ENCODE data around the gene LRRC8D.

Gene LRRC8D

DNA sequence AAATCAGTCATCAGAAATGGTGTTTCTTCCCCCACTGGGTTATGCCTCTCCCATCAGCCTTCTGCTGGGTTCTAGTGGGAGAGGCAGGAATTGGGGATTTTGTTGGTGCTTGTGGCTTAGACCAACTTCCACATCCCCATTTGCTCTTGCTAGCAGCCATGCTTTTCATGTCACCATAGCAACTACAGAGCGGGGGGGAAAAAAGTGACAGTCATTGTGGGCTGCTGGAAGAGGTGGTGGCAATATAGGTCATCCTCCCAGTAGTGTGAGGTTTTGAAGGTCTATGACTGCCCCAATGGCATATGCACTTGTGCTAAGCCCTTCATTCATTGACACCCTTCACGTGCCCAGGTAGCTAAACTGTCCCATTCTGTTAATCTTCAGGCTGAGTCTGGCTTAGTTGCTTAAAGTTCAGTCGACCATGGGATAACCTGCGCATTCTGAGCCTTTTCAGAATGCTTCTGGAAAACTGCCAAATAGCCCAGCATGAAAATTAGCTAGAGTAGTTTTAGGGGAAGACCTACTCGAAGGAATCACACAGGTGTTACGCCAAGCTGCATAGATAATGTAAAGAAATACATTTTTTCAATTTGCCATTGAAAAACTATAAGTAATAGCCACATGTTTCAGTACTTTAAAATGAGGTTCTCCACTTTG is 120.4 kb downstream of the LRRC8D start:
- TF ChIP-seq, protein P1, sequence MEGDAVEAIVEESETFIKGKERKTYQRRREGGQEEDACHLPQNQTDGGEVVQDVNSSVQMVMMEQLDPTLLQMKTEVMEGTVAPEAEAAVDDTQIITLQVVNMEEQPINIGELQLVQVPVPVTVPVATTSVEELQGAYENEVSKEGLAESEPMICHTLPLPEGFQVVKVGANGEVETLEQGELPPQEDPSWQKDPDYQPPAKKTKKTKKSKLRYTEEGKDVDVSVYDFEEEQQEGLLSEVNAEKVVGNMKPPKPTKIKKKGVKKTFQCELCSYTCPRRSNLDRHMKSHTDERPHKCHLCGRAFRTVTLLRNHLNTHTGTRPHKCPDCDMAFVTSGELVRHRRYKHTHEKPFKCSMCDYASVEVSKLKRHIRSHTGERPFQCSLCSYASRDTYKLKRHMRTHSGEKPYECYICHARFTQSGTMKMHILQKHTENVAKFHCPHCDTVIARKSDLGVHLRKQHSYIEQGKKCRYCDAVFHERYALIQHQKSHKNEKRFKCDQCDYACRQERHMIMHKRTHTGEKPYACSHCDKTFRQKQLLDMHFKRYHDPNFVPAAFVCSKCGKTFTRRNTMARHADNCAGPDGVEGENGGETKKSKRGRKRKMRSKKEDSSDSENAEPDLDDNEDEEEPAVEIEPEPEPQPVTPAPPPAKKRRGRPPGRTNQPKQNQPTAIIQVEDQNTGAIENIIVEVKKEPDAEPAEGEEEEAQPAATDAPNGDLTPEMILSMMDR (IDR thresholded peaks at IDR 0.05; ENCODE audit: borderline replicate concordance, insufficient read depth, low read depth, low read length) = no peak
- no peak overlapping the region for H3K4me3 ChIP-seq (ENCODE audit: low read depth, low read length)

- TF ChIP-seq, protein P1 (IDR thresholded peaks at IDR 0.05; ENCODE audit: borderline replicate concordance, insufficient read depth, low read depth, low read length) = no peak
- H3K4me3 ChIP-seq (ENCODE audit: low read depth, low read length) = no peak overlapping the region
These were observed 121.2 kb downstream of the LRRC8D start for GRCh38 chr1:89942014-89942413.

DNA sequence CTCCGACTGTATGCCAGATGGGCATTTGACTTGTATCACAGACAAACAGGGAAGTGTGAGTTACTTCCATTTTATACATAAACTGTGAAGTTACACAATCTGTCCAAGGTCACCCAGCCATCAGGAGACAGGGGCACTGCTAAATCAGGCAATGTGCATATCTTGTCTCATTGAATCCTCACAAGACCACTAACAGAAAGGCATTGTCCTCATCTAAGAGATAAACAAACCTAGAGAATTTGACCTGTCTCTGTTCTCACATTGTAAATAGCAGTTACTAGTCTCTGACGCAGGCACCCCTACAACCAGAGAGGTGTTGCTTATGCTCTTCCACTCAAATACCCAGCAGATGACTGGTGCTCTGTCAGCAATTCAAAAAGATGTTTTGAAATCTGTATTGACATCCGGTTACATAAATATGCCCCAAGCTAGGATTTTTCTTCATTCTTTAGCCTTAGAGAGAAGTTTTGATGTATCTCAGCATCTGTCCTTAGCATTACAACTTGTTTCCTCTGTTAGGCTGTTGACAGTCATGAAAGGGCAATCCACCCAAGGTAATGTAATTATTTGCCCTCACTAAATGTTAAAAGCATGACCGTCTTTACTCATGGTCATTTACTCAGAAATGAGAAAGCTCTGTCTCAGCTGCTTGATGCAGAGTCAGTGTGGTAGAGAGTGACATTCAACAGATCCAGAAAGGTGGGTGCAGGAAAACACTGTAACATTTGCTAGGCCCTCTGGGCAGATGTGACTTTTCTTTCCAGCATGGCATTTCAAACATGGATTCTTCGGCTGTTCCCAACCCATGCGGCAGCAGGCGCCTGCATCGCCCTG is 122.2 kb downstream of the LRRC8D start:
- TF ChIP-seq, protein P1 (IDR thresholded peaks at IDR 0.05; ENCODE audit: borderline replicate concordance, insufficient read depth, low read depth, low read length) = no peak

DNA sequence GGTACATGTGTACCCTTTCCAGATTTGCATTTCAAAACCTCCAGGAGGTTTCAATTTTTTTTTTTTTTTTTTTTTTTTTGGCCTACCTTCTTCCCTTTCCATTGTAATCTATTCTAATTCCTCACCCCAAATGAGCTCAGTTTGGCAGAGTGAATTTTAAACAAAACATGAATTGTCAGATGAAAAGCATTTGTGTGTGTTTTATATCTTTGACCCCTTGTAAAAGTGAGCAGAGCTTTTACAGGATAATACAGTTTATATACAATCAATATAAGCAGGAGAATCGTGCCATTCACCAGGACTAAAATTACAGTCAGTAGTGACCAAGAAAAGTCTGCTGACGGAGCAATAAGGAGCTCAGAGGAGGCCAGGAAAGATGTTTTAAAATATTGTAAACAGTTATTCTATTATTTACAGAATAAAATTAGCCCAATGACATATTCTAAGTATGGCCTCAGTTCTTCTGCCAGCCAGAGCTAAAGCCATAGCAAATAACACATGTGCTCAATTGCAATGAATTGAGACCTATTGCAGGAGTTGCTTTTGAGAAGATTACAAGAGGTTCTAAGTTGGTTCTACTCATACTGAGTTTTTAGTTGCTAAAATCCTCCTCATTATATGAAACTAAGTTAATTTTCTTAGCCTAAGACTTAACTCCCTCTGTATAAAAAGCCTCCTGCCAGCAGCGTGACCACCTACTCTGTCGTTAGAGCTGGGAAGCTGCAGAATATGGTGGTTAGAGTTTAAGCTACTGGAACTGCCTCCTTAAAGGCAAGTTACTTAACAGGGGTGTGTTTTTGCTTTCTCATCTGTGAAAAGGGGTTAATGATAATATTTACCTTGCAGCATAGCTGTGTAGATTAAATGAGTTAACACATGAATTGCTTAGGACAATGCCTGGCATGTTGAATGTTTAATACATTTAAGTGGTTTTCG is 123.3 kb downstream of the LRRC8D start:
- no peak overlapping the region for H3K4me3 ChIP-seq (ENCODE audit: low read depth, low read length)
- TF ChIP-seq, protein P1 (IDR thresholded peaks at IDR 0.05; ENCODE audit: borderline replicate concordance, insufficient read depth, low read depth, low read length) = no peak

More for the DNA sequence above, 122.2 kb downstream of the LRRC8D start:
- no peak overlapping the region for H3K4me3 ChIP-seq (ENCODE audit: low read depth, low read length)

DNA sequence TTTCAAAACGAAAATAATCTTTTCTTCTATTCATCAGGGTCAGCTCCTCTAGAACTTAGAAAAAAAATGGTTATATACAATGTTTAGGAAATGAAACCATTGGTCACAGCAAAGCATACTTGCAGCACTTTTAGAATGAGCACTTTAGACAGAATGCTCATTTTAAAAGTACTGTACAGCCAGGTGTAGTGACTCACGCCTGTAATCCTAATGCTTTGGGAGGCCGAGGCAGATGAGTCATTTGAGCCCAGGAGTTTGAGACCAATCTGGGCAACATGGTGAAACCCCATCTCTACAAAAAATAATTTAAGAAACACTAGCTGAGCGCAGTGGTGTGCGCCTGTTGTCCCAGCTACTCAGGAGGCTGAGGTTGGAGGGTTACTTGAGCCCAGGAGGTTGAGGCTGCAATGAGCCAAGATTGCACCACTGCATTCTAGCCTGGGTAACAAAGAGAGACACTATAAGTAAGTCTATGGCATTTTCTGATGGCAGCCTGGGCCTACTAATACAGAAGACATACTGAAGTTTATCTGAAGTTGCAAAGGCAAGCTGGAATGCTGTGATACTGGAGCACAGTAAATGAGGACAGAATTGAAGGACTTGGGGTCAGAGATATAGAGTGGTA is 125.1 kb downstream of the LRRC8D start:
- TF ChIP-seq, protein P1 (IDR thresholded peaks at IDR 0.05; ENCODE audit: borderline replicate concordance, insufficient read depth, low read depth, low read length) = no peak
- no peak overlapping the region for H3K4me3 ChIP-seq (ENCODE audit: low read depth, low read length)

DNA sequence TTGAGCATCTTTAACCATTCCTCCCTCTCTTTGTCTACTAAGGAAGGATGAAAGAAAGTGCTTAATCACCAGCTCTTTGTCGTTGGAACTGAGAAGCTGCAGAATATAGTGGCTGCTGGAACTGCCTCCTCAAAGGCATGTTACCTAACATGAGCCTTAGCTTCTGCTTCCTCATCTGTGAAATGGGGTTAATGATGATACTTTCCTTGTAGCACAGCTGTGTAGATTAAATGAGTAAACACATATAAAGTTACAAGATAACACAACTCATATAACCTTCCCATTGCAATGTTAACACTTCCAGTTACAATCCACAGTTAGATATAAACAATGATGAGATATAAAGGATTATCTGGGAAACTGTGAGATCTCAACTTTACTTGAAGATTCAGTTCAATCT is 125.7 kb downstream of the LRRC8D start:
- TF ChIP-seq, protein P1 (IDR thresholded peaks at IDR 0.05; ENCODE audit: borderline replicate concordance, insufficient read depth, low read depth, low read length) = no peak
- no peak overlapping the region for H3K4me3 ChIP-seq (ENCODE audit: low read depth, low read length)

Data from GM12875 (cell line).